Measurements from ENCODE around the gene VGF.
A peak's percentile ranks its signal among the peaks of the same experiment; 100 is the strongest.

The VGF gene

DNA sequence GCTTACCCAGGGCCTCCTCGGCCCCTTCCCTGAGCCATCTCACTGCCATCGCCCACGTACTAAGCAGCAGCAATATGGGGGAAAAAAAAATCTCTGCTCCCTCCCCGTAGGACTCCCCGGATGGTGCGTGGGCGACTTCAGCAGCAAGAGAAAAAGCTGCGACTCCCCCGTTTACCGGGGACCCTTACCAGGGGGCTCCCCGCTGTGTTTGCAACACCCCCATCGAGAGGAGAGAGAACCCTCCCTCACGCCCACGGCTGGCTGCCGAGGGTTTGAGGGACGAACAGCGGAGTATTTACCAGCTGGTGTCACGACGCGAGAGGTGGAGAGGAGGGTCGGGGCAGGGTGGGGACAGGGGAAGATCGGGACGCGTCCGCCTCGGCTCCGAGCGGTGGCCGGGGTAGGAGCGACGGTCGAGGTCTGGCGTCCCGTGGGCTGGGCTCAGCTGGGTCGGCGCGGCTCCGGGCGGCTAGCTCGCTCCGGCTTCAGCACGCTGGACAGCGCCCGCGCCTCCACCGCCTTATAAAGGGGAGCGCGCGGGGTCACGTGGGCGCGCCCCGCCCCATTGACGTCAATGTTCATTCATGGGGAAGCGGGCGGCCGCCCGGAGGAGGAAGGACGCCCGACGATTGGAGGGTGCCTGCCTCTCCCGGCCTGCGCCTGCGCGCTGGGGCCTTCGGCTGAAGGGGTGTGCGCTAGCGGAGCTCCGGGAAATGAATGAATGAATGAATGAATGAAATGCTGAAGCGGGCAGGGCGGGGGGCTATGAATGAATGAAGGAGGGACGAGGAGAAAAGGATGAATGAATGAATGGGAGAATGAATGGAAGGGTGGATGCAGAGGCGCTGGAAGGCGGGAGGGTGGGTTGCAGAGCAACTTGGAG is at the start of gene VGF:
Gene VGF (minus strand): TSS at position 495 of the 883 bp plus-strand sequence. CDS start 726 bp downstream, outside the sequence.
- peaks cover 92% of the 10 kb centered on the region for H3K27me3 Mint-ChIP-seq (ENCODE audit: low read depth, poor library complexity)
- H3K9me3 Mint-ChIP-seq: no peaks in the 10 kb centered on the region
- TF ChIP-seq, protein P1, sequence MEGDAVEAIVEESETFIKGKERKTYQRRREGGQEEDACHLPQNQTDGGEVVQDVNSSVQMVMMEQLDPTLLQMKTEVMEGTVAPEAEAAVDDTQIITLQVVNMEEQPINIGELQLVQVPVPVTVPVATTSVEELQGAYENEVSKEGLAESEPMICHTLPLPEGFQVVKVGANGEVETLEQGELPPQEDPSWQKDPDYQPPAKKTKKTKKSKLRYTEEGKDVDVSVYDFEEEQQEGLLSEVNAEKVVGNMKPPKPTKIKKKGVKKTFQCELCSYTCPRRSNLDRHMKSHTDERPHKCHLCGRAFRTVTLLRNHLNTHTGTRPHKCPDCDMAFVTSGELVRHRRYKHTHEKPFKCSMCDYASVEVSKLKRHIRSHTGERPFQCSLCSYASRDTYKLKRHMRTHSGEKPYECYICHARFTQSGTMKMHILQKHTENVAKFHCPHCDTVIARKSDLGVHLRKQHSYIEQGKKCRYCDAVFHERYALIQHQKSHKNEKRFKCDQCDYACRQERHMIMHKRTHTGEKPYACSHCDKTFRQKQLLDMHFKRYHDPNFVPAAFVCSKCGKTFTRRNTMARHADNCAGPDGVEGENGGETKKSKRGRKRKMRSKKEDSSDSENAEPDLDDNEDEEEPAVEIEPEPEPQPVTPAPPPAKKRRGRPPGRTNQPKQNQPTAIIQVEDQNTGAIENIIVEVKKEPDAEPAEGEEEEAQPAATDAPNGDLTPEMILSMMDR (IDR thresholded peaks at IDR 0.05): no peak
- peaks cover under 1% of the 10 kb centered on the region for H3K36me3 Mint-ChIP-seq (ENCODE audit: low read depth)
- peak; percentile 98 for DNase-seq
- H3K4me1 Mint-ChIP-seq: peaks cover 73% of the 10 kb centered on the region
- peak within 1 kb of the TSS; percentile 79 for H3K4me3 Mint-ChIP-seq
- no peak within 1 kb of the TSS for H3K27ac Mint-ChIP-seq

DNA sequence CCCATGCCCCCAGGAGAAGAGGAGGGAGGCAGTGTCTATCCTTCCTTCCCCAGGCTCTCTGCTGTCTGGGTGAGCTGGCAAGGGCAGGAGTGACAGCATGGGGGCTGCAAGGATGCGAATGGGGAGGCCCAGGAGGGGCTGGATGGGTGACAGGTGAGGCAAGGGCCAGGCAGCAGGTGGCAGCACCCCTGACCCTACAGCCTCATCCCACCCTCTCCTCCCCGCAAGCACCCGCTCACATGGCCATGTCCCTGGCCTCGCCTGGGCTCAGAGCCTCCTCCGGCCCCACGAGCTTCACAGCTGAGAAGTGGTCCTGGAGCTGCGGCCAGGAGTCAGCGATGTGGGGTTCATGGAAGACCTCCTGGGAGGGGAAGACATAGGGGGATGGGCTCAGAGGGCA is 46.6 kb upstream of the VGF start:
- Mint-ChIP-seq H3K27me3 (ENCODE audit: low read depth, poor library complexity) (no peaks in the 10 kb centered on the region), H3K9me3 (no peaks in the 10 kb centered on the region), H3K27ac (no peak overlapping the region), H3K36me3 (ENCODE audit: low read depth) (peaks cover 22% of the 10 kb centered on the region), H3K4me3 (no peak overlapping the region), H3K4me1 (peaks cover 15% of the 10 kb centered on the region)
- TF ChIP-seq, protein P1 (IDR thresholded peaks at IDR 0.05): no peak
- no peak for DNase-seq

DNA sequence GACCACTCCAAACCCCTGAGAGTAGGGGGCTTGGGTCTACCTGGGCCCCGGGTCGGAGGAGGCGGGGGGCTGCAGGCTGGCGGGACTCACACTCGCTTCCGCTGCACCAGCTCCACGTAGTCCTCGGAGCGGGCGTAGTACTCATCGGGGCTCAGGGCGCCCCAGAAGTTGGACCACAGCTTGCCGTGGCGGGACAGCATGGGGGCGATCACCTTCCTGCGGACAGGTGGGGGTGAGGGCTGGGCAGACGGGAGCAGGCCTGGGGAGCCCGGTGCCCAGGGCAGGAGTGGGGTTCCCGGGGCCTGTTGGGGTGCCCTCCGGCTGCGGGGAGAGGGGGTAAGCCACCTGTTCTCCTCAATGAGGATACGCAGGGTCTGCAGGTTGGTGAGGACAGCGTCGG is 46.1 kb upstream of the VGF start:
- H3K9me3 Mint-ChIP-seq: no peaks in the 10 kb centered on the region
- TF ChIP-seq, protein P1 (IDR thresholded peaks at IDR 0.05): no peak
- H3K4me1 Mint-ChIP-seq: peaks cover 10% of the 10 kb centered on the region
- peaks cover 22% of the 10 kb centered on the region for H3K36me3 Mint-ChIP-seq (ENCODE audit: low read depth)
- no peak for DNase-seq
- H3K27ac Mint-ChIP-seq: no peak overlapping the region
- no peak overlapping the region for H3K4me3 Mint-ChIP-seq
- H3K27me3 Mint-ChIP-seq (ENCODE audit: low read depth, poor library complexity): no peaks in the 10 kb centered on the region

DNA sequence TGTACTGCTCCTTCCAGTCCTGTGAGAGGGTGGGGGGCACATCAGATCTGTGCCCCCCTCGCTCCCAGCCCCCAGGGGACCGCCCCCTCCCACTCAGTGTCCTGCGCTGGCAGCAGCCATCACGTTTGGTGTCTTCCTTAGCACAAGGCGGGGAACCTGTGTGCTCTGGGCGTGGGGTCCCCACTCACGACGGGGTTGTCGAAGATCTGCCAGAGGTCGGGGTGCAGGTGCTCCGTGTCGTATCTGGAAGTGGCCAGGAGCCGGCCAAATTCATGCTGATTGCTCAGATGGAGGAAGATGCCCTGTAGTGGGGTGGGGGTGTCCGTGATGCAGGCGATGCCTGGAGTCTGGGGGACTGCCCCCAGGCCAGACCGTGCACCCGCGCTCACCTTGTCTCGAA is 44.8 kb upstream of the VGF start:
- H3K9me3 Mint-ChIP-seq: no peaks in the 10 kb centered on the region
- no peak overlapping the region for H3K4me3 Mint-ChIP-seq
- no peak for DNase-seq
- H3K4me1 Mint-ChIP-seq: no peaks in the 10 kb centered on the region
- peaks cover 5% of the 10 kb centered on the region for H3K27me3 Mint-ChIP-seq (ENCODE audit: low read depth, poor library complexity)
- no peak overlapping the region for H3K27ac Mint-ChIP-seq
- peaks cover 27% of the 10 kb centered on the region for H3K36me3 Mint-ChIP-seq (ENCODE audit: low read depth)
- TF ChIP-seq, protein P1 (IDR thresholded peaks at IDR 0.05): no peak

DNA sequence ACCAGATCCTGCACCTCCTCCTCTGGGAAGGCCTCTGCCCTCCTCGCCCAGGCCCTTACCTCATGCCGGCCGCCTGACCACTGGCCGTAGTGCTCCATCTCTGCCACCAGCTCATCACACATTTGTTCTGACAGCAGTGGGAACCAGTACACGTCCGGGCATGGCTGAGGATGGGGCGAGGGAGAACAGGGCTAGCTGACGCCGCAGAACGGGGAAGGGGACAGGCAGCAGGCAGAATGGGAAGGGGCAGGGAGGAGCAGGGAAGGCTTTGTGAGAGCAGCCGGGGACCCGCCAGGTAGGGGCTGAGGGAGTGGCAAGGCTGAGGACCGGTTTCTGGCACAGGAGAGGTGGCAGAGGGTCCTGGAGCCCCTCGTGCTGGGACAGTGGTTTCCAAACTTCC is 43.4 kb upstream of the VGF start:
- DNase-seq: no peak
- TF ChIP-seq, protein P1 (IDR thresholded peaks at IDR 0.05): no peak
- Mint-ChIP-seq H3K27ac (no peak overlapping the region), H3K36me3 (ENCODE audit: low read depth) (peaks cover 22% of the 10 kb centered on the region), H3K9me3 (no peaks in the 10 kb centered on the region), H3K4me1 (no peaks in the 10 kb centered on the region), H3K4me3 (no peak overlapping the region), H3K27me3 (ENCODE audit: low read depth, poor library complexity) (peaks cover 19% of the 10 kb centered on the region)

DNA sequence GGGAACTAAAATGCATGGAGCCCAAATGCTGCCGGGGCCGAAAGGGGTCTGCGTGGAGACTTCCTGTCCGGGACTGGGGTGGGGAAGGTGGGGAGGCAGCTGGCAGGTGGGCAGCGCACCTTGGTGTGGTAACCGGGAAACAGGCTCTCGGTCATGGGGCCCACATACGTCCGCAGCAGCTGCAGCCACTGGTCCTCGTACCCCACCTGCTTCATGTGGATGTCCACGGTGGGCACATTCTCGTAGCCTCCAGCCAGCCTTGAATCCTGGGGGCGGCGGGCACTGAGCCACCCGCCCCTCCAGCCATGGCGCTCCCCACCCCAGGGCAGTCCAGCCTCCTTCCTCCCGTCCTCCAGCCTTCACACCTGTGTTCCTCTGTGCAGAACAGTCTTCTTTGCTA is 42.1 kb upstream of the VGF start:
- Mint-ChIP-seq H3K27me3 (ENCODE audit: low read depth, poor library complexity) (peaks cover 32% of the 10 kb centered on the region), H3K36me3 (ENCODE audit: low read depth) (peaks cover 22% of the 10 kb centered on the region), H3K27ac (no peak overlapping the region), H3K9me3 (no peaks in the 10 kb centered on the region), H3K4me1 (no peaks in the 10 kb centered on the region), H3K4me3 (no peak overlapping the region)
- TF ChIP-seq, protein P1 (IDR thresholded peaks at IDR 0.05): no peak
- no peak for DNase-seq
